AG04449 (cell line): ENCODE measurements around the gene A1CF.
A peak's percentile ranks its signal among the peaks of the same experiment; 100 is the strongest.
"Not testable (repeated sequence)": the region's sequence is repeated elsewhere in the genome, so short reads cannot be mapped to it uniquely, and the experiment has no call there.

Experiments
- CTCF ChIA-PET: fragments of 350-600 bp; formaldehyde crosslinking; extraction: SDS; loops from one replicate; lab custom pipeline; 2021; ENCODE audit warnings: antibody characterized with exemption; lab: Yijun Ruan, JAX
- POLR2A ChIA-PET: fragments of 400-600, 350-600 bp; formaldehyde crosslinking; extraction: SDS; loops from one replicate; lab custom pipeline; 2020; ENCODE audit warnings: antibody characterized with exemption, inconsistent platforms; lab: Yijun Ruan, JAX
- DNase-seq: peaks from one replicate; pipeline ENCODE4 v3.0.0-alpha.2; 2010; ENCODE audit warnings: low read depth, low spot score
- H3K4me3 ChIP-seq: 2 replicates; pipeline ENCODE4 v1.5.1; 2011; ENCODE audit warnings: low read depth, mild to moderate bottlenecking, control low read depth, low read length
- TF ChIP-seq, protein P1 (sequence below): IDR thresholded peaks from one replicate; pipeline ENCODE4 v1.5.1; 2011; ENCODE audit warnings: mild to moderate bottlenecking, moderate library complexity, low read length, control low read depth, inconsistent platforms; ENCODE audit not compliant: insufficient read depth; ENCODE audit errors: missing control alignments

A1CF gene

GRCh38 chr10:50799595-50799994, 85.8 kb downstream of the A1CF start:
- POLR2A ChIA-PET, result no interaction called here
- H3K4me3 ChIP-seq, result no peak overlapping the region
- CTCF ChIA-PET, result no interaction called here
- DNase-seq, result no peak
- TF ChIP-seq, protein P1, sequence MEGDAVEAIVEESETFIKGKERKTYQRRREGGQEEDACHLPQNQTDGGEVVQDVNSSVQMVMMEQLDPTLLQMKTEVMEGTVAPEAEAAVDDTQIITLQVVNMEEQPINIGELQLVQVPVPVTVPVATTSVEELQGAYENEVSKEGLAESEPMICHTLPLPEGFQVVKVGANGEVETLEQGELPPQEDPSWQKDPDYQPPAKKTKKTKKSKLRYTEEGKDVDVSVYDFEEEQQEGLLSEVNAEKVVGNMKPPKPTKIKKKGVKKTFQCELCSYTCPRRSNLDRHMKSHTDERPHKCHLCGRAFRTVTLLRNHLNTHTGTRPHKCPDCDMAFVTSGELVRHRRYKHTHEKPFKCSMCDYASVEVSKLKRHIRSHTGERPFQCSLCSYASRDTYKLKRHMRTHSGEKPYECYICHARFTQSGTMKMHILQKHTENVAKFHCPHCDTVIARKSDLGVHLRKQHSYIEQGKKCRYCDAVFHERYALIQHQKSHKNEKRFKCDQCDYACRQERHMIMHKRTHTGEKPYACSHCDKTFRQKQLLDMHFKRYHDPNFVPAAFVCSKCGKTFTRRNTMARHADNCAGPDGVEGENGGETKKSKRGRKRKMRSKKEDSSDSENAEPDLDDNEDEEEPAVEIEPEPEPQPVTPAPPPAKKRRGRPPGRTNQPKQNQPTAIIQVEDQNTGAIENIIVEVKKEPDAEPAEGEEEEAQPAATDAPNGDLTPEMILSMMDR, result no peak

DNA sequence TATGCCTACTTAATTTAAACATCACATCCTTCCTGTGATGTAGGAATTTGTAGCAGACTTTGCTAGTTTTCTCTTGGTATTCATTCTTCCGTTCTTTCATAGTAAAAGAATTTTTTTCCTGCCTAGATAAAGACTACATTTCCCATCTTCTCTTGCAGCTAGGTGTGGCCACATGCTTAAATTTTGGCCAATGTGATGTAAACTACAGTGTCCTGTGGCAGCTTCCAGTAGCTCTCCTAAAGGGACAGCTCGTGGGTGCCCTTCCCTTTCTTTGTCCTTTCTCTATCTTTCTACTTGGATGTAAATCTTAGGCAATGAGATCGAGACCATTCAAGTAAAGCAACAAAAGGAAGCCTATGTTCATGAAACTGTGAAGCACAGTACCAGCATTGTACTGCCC, 87.1 kb downstream of the A1CF start:
- TF ChIP-seq, protein P1, result no peak
- DNase-seq, result no peak
- ChIA-PET CTCF (no interaction called here), POLR2A (no interaction called here)
- no peak overlapping the region for H3K4me3 ChIP-seq

DNA sequence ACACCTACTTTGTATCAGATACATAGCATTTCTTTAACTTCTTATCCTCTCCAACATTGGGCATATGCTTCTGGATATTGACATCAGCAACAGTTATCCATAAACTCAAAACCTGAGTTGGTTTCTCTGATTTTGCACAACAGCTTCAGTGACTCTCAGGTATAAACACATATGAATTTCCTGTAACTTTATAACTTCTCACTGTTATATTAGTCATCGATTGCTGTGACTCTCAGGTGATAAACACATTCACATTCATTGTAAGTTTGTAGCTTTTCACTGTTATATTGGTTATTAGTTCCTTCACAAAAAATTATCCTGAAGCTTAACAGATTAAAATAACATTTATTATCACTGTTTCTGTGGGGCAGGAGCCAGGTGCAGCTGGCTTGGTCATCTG, 88.7 kb downstream of the A1CF start:
- TF ChIP-seq, protein P1, result no peak
- no peak overlapping the region for H3K4me3 ChIP-seq
- ChIA-PET CTCF (no interaction called here), POLR2A (no interaction called here)
- no peak for DNase-seq

- DNase-seq, result no peak
- TF ChIP-seq, protein P1, result no peak
- H3K4me3 ChIP-seq, result no peak overlapping the region
- CTCF ChIA-PET, result no interaction called here
- POLR2A ChIA-PET, result no interaction called here
Measured at GRCh38 chr10:50794490-50794889, 90.9 kb downstream of the A1CF start.

- ChIA-PET POLR2A (no interaction called here), CTCF (interaction anchor here (0.9 to 1.8 kb wide), 6 partner anchors 12 to 1428 kb away, joined by 3 to 5 read pairs (median 3); no protein-coding TSS in a partner anchor)
- TF ChIP-seq, protein P1, result peak; percentile 51
- H3K4me3 ChIP-seq, result no peak overlapping the region
- no peak for DNase-seq
Measured at GRCh38 chr10:50788951-50789945, 96.2 kb downstream of the A1CF start.

DNA sequence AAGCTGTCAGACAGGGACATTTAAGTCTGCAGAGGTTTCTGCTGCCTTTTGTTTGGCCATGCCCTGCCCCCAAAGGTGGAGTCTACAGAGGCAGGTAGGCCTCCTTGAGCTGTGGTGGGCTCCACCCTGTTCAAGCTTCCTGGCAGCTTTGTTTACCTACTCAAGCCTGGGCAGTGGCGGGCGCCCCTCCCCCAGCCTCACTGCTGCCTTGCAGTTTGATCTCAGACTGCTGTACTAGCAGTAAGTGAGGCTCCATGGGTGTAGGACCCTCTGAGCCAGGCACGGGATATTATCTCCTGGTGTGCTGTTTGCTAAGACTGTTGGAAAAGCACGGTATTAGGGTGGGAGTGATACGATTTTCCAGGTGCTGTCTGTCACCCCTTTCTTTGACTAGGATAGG, 97.5 kb downstream of the A1CF start:
- DNase-seq, POLR2A ChIA-PET, H3K4me3 ChIP-seq: not testable (repeated sequence)
- CTCF ChIA-PET, result interaction anchor here (0.9 to 1.0 kb wide), 2 partner anchors 13 to 105 kb away, joined by 3 read pairs; no protein-coding TSS in a partner anchor

- H3K4me3 ChIP-seq, DNase-seq, CTCF ChIA-PET, POLR2A ChIA-PET: not testable (repeated sequence)
Measured at GRCh38 chr10:50782017-50782416, 103.4 kb downstream of the A1CF start.

GRCh38 chr10:50780036-50780435, 105.4 kb downstream of the A1CF start:
- peak; percentile 37 for DNase-seq
- CTCF ChIA-PET, H3K4me3 ChIP-seq, POLR2A ChIA-PET: not testable (repeated sequence)

DNA sequence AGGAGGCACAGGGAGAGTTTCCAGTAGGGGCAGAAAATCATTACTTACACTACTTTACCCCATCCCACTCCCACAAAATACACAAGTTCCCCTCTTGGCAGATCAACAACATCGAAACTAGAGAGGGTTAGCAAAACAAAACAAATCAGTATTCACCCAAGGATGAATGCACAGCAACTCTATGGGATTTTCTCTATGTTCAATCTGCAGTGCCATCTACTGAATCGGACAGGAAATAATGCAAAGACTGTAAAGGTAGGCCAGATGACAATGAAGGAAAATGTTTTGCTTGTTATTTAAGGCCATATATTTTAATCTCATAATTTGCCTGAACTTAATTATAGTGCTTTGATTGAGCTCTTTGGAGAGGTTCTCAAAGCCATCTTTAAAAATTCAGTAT, 110.6 kb downstream of the A1CF start:
- DNase-seq, CTCF ChIA-PET, POLR2A ChIA-PET, H3K4me3 ChIP-seq: not testable (repeated sequence)

GRCh38 chr10:50772042-50772441, 113.4 kb downstream of the A1CF start:
- H3K4me3 ChIP-seq, POLR2A ChIA-PET, DNase-seq, CTCF ChIA-PET: not testable (repeated sequence)
